Stimulated activated CD8-positive, alpha-beta memory T cell treated with anti-CD3 and anti-CD28 coated beads, Interleukin-4, amount 100 ng/mL, for 4 hours (primary cell): ENCODE results near the gene MTF2.

Experiments used
- DNase-seq, 2 donors: peaks; one replicate each; pipeline ENCODE4 v3.0.0-alpha.2; 2020; ENCODE audit warnings: low read depth in 2 of 2, low spot score in 1 of 2

Gene MTF2

GRCh38 chr1:93180723-93181613 lies 101.9 kb downstream of the MTF2 start, which contains the start of gene CCDC18:
CCDC18 (plus strand) TSS chr1:93180724; CDS start chr1:93183362, 2,638 bp downstream.
- DNase-seq = peak; percentile 23 to 32

GRCh38 chr1:93186667-93187066 lies 107.6 kb downstream of the MTF2 start:
- no peak for DNase-seq
